Heart left ventricle (tissue), 13 donors: ENCODE results near the gene NPC1L1.

ENCODE experiments used
- POLR2A ChIP-seq, 2 donors: fragments of 450-650 bp; IDR thresholded peaks; one replicate each; pipeline ENCODE4 v1.6.1; 2017; ENCODE audit warnings: antibody characterized with exemption in 2 of 2, mild to moderate bottlenecking in 2 of 2, moderate library complexity in 2 of 2
- TF ChIP-seq, protein P1 (sequence below), 12 donors: fragments of 200-600 bp; sonication (generic) in 4 of 12; IDR thresholded peaks; one replicate each; pipeline versions ENCODE4 v1.5.0 to v1.8.0; 2018 to 2022; ENCODE audit warnings: antibody characterized with exemption in 12 of 12, mild to moderate bottlenecking in 5 of 12
- donor health status: ischemic (EF 13 %, LVEDD 7.1; RV severe dilation, severe dysfunction).
- donor health status: DM: no; HTN: yes; CAD: no.
- donor health status: DM: no; HTN: no; CAD: no.
- donor health status: ischemic (EF 25% LVEDD 6.9; RV normal size, moderate dysfunction).
- donor health status: ischemic (EF 25% LVEDD 5.7; RV mildly dilated, moderate dysfunction).
- donor health status: ischemic (EF 35%, LVEDD 5.7; RV mildly dilated, moderate dysfunction).
- donor health status: nonischemic (EF 11% LVEDD 7.7; RV severe dilation, severe dysfunction).
- donor health status: DM: yes; HTN: yes; CAD: no.
- donor health status: PGD.
- donor health status: ischemic (EF 29% LVEDD 5.4; RV normal size, mild dysfunction).
- donor health status: nonischemic (EF 23%, LVEDD 6.1; RV moderate dilation, normal function).

DNA sequence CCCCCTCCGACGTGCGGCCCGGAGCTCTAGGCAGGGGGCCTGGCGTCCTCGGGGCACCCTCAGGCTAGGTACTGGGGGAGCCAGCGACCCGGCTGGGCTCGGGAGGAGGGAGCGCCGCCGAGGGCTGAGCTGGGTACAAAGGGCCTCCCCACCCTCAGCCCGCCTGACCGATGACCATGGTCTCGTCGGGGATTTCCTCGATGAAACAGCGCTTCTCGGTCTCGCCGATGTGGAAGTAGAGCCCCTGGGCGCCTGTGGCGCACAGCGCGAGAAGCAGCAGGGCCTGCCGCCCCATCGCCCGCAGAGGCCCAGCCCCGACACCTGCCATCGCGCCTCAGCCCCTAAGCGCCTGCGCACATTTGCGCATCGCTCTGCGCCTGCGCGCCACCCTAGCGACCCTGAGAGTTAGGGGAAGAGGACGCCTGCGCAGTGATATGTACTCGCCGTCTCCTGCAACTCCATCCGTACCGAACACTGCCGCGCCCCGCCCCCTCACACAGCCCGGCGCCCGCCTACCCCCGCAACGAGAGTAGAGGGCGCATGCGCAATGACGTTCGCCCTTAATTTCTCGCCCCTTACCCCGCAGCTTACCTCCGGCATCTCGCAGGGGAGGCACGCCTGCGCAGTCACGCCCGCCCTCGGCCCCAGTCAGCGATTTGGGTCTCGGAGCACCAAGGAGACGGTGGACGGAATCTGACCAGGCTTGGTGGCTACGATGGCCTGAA is 40.9 kb upstream of the NPC1L1 start, which contains the start of gene TMED4:
- TF ChIP-seq, protein P1, sequence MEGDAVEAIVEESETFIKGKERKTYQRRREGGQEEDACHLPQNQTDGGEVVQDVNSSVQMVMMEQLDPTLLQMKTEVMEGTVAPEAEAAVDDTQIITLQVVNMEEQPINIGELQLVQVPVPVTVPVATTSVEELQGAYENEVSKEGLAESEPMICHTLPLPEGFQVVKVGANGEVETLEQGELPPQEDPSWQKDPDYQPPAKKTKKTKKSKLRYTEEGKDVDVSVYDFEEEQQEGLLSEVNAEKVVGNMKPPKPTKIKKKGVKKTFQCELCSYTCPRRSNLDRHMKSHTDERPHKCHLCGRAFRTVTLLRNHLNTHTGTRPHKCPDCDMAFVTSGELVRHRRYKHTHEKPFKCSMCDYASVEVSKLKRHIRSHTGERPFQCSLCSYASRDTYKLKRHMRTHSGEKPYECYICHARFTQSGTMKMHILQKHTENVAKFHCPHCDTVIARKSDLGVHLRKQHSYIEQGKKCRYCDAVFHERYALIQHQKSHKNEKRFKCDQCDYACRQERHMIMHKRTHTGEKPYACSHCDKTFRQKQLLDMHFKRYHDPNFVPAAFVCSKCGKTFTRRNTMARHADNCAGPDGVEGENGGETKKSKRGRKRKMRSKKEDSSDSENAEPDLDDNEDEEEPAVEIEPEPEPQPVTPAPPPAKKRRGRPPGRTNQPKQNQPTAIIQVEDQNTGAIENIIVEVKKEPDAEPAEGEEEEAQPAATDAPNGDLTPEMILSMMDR (IDR thresholded peaks at IDR 0.05) = peak in 1 of 12 donors; percentile 11
- TF ChIP-seq POLR2A (IDR thresholded peaks at IDR 0.05) = peak in 1 of 2 donors; percentile 80
